Erythroblast (primary cell): ENCODE measurements around the gene RTL5.

Experiments used
- GATA1 ChIP-seq: IDR thresholded peaks from 2 replicates; pipeline ENCODE4 v1.6.1; 2011; ENCODE audit warnings: low read depth, mild to moderate bottlenecking, control low read depth, low read length, moderate library complexity
- POLR2A ChIP-seq: IDR thresholded peaks from 2 replicates; pipeline ENCODE4 v1.6.1; 2011; ENCODE audit warnings: mild to moderate bottlenecking, low read length

DNA sequence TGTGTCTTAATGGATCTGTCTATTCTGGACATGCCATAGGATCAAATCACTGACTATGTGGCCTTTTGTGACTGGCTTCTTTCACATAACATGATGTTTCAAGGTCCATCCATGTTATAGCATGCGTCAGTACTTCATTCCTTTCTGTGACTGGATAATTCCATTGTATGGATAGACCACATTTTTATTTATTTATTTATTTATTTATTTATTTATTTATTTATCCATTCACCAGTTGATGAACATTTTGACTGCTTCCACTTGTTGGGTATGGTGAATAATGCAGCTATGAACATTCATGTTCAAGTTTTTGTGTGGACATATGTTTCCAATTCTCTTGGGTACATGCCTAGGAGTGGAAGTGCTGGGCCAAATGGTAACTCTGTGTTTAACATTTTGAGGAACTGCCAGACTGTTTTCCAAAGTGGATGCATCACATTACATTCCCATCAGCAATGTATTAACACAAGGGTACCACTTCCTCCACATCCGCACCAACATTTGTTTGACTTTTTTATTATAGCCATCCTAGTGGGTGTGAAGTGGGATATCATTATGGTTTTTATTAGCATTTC, 14.0 kb downstream of the RTL5 start:
- TF ChIP-seq POLR2A = no peak
- TF ChIP-seq GATA1 = no peak
